A673 (cell line): Measurements from ENCODE around the gene ABI1. TPM values are rescaled to one million over a fixed set of nuclear protein-coding genes. Genes with fewer than 3 reads are reported as not detected.

Source experiments
- BruUV-seq: library from RNA; stranded (reverse); fragments of 400-500 nt; replicated peaks from 2 replicates; lab custom pipeline; 2021; lab: Mats Ljungman, UMichigan
- CTCF ChIA-PET: fragments of 300-600 bp; sonication (Branson Sonifier 250); formaldehyde crosslinking; loops from one replicate; lab custom pipeline; 2022; ENCODE audit warnings: antibody characterized with exemption; lab: Charles Lee
- POLR2A ChIA-PET: fragments of 300-600 bp; sonication (Branson Sonifier 250); formaldehyde crosslinking; loops from one replicate; lab custom pipeline; 2022; ENCODE audit warnings: antibody characterized with exemption; ENCODE audit not compliant: low non-redundant PET; lab: Charles Lee
- DNase-seq: peaks from one replicate; pipeline ENCODE4 v3.0.0-alpha.2; 2015; ENCODE audit warnings: low spot score
- H3K27ac ChIP-seq: fragments of 200-600 bp; sonication (generic); 2 replicates; pipeline ENCODE4 v1.5.1; 2016; ENCODE audit warnings: mixed run types, low read depth, mild to moderate bottlenecking, mixed read lengths, antibody characterized with exemption, low read length; ENCODE audit not compliant: poor library complexity, severe bottlenecking
- H3K27me3 ChIP-seq: fragments of 200-600 bp; sonication (generic); replicated peaks from 2 replicates; pipeline ENCODE4 v1.6.1; 2017; ENCODE audit warnings: mixed run types, low read depth, mild to moderate bottlenecking, mixed read lengths, antibody characterized with exemption, low read length; ENCODE audit not compliant: insufficient read depth, poor library complexity
- H3K36me3 ChIP-seq: fragments of 200-600 bp; sonication (generic); 2 replicates; pipeline ENCODE4 v1.6.1; 2016; ENCODE audit warnings: mixed run types, mild to moderate bottlenecking, mixed read lengths, antibody characterized with exemption, low read length; ENCODE audit not compliant: insufficient read depth, poor library complexity, severe bottlenecking
- H3K4me1 ChIP-seq: fragments of 200-600 bp; sonication (generic); 2 replicates; pipeline ENCODE4 v1.6.1; 2017; ENCODE audit warnings: mixed run types, mild to moderate bottlenecking, mixed read lengths, antibody characterized with exemption, low read length; ENCODE audit not compliant: insufficient read depth, poor library complexity, severe bottlenecking
- H3K4me3 ChIP-seq: fragments of 200-600 bp; sonication (generic); 2 replicates; pipeline ENCODE4 v1.5.1; 2016; ENCODE audit warnings: low read depth, mixed run types, mild to moderate bottlenecking, mixed read lengths, low read length; ENCODE audit not compliant: poor library complexity, severe bottlenecking
- H3K9me3 ChIP-seq: fragments of 200-600 bp; sonication (generic); 2 replicates; pipeline ENCODE4 v1.6.1; 2016; ENCODE audit warnings: mixed run types, low read depth, mild to moderate bottlenecking, mixed read lengths, antibody characterized with exemption, low read length; ENCODE audit not compliant: poor library complexity, severe bottlenecking
- EZH2 ChIP-seq: fragments of 200-600 bp; sonication (generic); IDR thresholded peaks from 2 replicates; pipeline ENCODE4 v1.6.1; 2017; ENCODE audit warnings: borderline replicate concordance, low read depth, mild to moderate bottlenecking, mixed read lengths, antibody characterized with exemption, low read length; ENCODE audit not compliant: poor library complexity, severe bottlenecking
- intact Hi-C: fragments of 100-400 bp; cut with micrococcal nuclease; formaldehyde crosslinking; loops from one replicate; pipeline ENCODE4 v1.10.0; 2022; ENCODE audit not compliant: unreplicated experiment
- total RNA-seq: library from RNA; stranded (reverse); gene quantifications from 2 replicates; pipeline ENCODE4 v1.2.3, GENCODE V29; 2021
- TF ChIP-seq, protein P1 (sequence below): fragments of 300-800, 200-600 bp; sonication (generic); conservative IDR thresholded peaks from 2 replicates; pipeline ENCODE4 v1.5.1; 2017; ENCODE audit warnings: low read depth, mild to moderate bottlenecking, antibody characterized with exemption, low read length, moderate library complexity, mixed read lengths

Gene ABI1
- total RNA-seq, 1 experiment from 2014 or later = 70.5 TPM

DNA sequence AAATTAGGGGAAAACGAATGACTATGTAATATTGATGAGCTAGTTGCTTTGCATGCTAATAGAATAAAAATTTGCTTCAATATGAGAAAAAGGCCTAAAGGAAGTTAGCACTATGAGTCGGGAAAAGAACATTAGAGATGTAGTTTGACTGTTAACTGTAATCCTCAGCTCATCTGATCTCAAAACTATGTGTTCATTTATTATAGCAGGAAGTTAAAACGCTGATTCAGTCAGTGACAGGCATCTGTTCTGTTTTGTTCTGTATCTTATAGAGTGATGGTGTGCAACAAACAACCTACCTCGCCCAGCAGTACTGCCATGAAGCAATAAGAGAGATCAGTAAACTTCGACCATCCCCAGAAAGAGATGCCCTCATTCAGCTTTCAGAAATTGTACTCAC is 114.7 kb downstream of the ABI1 start:
- no peak for DNase-seq
- CTCF ChIA-PET = no interaction called here
- intact Hi-C loops = no loop called here
- Histone ChIP-seq H3K9me3 (no peaks in the 10 kb centered on the region), H3K4me1 (no peaks in the 10 kb centered on the region), H3K4me3 (no peak overlapping the region), H3K36me3 (peaks cover 75% of the 10 kb centered on the region), H3K27ac (no peak overlapping the region), H3K27me3 (no peaks in the 10 kb centered on the region)
- no TSS peak for BruUV-seq
- TF ChIP-seq EZH2 = no peak
- TF ChIP-seq, protein P1, sequence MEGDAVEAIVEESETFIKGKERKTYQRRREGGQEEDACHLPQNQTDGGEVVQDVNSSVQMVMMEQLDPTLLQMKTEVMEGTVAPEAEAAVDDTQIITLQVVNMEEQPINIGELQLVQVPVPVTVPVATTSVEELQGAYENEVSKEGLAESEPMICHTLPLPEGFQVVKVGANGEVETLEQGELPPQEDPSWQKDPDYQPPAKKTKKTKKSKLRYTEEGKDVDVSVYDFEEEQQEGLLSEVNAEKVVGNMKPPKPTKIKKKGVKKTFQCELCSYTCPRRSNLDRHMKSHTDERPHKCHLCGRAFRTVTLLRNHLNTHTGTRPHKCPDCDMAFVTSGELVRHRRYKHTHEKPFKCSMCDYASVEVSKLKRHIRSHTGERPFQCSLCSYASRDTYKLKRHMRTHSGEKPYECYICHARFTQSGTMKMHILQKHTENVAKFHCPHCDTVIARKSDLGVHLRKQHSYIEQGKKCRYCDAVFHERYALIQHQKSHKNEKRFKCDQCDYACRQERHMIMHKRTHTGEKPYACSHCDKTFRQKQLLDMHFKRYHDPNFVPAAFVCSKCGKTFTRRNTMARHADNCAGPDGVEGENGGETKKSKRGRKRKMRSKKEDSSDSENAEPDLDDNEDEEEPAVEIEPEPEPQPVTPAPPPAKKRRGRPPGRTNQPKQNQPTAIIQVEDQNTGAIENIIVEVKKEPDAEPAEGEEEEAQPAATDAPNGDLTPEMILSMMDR = no peak
- POLR2A ChIA-PET = no interaction called here

DNA sequence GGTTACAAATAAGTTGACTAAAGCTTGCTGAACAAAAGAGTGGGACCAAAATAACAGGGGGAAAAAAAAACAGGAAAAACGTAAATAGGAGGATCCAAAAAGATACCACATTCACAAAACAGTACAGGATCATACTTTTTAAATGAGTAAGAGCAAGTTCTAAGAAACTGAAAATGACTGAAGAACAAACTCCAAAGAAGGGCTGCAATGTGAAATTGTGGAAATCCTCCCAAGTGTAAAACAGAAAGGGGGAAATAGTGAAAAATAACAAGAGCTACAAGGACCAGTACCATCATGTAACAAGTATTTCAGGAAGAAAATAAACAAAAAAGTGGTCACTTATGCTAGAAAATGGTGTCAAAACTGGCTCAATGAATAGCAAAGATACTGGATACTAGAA is 116.9 kb downstream of the ABI1 start:
- TF ChIP-seq EZH2 = no peak
- TF ChIP-seq, protein P1 = no peak
- no peaks in the 10 kb centered on the region for H3K4me1 ChIP-seq
- intact Hi-C loops = no loop called here
- CTCF ChIA-PET = no interaction called here
- POLR2A ChIA-PET = no interaction called here
- DNase-seq = no peak
- no peak overlapping the region for H3K4me3 ChIP-seq
- no peaks in the 10 kb centered on the region for H3K27me3 ChIP-seq
- no peaks in the 10 kb centered on the region for H3K9me3 ChIP-seq
- TSS peak; percentile 12 for BruUV-seq
- peak overlapping the region; percentile 22 for H3K27ac ChIP-seq
- peaks cover 90% of the 10 kb centered on the region for H3K36me3 ChIP-seq

DNA sequence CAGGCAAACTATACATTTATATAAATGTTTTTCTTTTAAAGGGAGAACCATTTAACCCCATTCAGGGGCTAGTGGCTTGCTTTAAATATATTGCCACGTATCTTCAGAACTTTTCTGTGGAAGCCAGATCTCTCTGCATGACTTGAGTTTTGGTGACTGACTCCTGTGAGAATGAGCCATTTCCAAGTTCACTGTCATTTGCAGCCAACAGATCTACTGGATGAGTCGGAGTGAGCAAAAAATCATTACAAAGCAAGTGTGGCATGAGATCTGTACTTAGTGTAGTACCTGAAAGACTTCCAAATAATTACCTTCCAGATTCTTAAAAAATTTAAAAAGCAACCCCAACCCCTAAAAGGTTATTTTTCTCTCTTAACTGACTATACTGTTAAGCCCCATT is 117.7 kb downstream of the ABI1 start:
- ChIA-PET POLR2A (no interaction called here), CTCF (no interaction called here)
- Histone ChIP-seq H3K4me3 (no peak overlapping the region), H3K27ac (peak overlapping the region; percentile 22), H3K9me3 (no peaks in the 10 kb centered on the region), H3K27me3 (no peaks in the 10 kb centered on the region), H3K36me3 (peaks cover 89% of the 10 kb centered on the region), H3K4me1 (no peaks in the 10 kb centered on the region)
- no peak for TF ChIP-seq EZH2
- TF ChIP-seq, protein P1 = no peak
- intact Hi-C loops = no loop called here
- DNase-seq = no peak
- BruUV-seq = no TSS peak
